Effector CD8-positive, alpha-beta T cell (primary cell): Measurements from ENCODE around the gene GSDME.

ENCODE experiments used
- DNase-seq: peaks from one replicate; lab custom pipeline; 2025; lab: John Stamatoyannopoulos, UW

Gene GSDME

DNA sequence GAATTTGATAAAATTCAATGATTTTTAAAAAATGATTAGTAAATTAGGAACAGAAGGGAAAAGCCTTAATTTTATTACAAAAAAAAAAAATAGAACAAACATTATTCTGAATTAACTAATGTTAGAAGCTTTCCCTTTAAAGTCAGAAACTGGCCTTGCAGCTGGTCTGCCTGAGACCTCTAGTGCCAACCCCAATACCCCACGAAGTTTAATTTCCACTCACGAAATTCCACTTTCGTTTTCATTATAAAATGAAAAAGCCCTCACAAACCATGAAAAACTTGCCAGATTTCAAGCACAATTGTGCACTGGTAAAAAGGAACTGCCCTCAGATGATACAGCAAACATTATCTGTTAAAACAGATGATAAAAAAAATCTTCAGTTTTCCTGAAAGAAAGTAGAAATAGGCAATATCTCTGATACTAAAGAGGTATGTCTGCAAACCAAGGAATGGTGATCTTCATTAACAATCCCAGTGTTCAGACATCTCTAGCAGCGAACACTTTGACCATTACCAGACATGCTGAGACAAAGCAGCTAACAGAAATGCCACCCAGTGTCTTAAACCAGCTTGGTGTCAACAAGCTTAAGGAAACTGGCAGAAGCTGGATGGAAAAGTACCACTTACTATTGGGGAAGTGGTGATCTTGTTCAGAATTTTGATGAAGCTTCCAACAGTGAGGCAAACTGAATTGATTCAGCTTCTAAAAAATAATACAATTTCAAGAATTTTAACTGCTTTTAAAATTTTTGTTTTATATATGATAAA lies 103.8 kb downstream of the GSDME start:
- DNase-seq: no peak

DNA sequence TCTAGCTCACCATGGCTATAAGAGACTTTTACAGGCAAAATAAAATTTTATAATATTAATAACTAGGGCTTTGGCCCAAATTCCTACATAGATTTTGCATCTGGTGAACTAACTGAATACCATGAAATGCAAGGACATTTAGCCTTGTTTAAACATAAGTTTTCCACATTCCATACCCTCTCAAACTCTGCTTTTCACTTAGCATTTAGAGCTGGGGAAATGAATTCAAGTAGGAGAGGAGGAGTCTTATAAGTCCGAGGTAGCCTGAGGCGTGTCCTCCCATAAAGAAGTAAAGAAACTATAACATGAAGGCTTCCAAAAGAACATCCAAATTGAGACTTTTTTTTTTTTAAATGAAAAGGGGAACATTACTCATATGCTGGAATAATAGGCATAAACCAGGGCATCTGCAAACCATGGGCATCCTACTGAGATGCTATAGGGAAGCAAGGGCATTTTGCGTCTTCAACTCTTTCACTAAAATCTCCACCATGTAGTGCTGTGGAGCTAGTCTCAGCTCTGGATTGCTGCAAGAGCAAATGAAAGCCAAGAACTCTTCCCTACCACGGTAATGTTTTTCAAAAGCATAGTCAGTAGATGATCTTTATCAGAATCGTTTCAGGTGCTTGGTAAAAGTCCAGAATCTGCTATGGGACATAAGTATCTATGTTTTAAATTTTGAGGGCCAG lies 104.9 kb downstream of the GSDME start:
- DNase-seq: no peak
